GM23338 (cell line): ENCODE data around the gene ERC1. TPM values are rescaled to one million over a fixed set of nuclear protein-coding genes. Genes with fewer than 3 reads are reported as not detected.

Experiments used
- ATAC-seq: fragments of 200-7000 bp; cut with Tn5 transposase; 3 replicates; pipeline ENCODE4 v1.9.1; 2020
- DNase-seq: peaks from one replicate; pipeline ENCODE4 v3.0.0-alpha.2; 2015; ENCODE audit warnings: low spot score
- H2AFZ ChIP-seq: fragments of 200-600 bp; sonication (generic); 2 replicates; pipeline ENCODE4 v1.8.0; 2016; ENCODE audit warnings: antibody characterized with exemption, mild to moderate bottlenecking, moderate library complexity
- H3F3A ChIP-seq: fragments of 200-600 bp; sonication (generic); replicated peaks from 2 replicates; pipeline ENCODE4 v1.8.0; 2017; ENCODE audit warnings: antibody characterized with exemption, mixed run types, low read depth
- H3K27ac ChIP-seq: fragments of 200-600 bp; sonication (generic); 2 replicates; pipeline ENCODE4 v1.6.1; 2016; ENCODE audit warnings: low read depth
- H3K27me3 ChIP-seq: fragments of 200-600 bp; sonication (generic); 2 replicates; pipeline ENCODE4 v1.8.0; 2016; ENCODE audit warnings: mild to moderate bottlenecking, mixed run types, moderate library complexity; ENCODE audit not compliant: insufficient read depth
- H3K36me3 ChIP-seq: fragments of 200-600 bp; sonication (generic); 2 replicates; pipeline ENCODE4 v1.8.0; 2016; ENCODE audit warnings: mild to moderate bottlenecking; ENCODE audit not compliant: insufficient read depth
- H3K4me1 ChIP-seq: fragments of 200-600 bp; sonication (generic); 2 replicates; pipeline ENCODE4 v1.8.0; 2016; ENCODE audit warnings: mild to moderate bottlenecking, moderate library complexity; ENCODE audit not compliant: insufficient read depth
- H3K4me2 ChIP-seq: fragments of 200-600 bp; sonication (generic); 2 replicates; pipeline ENCODE4 v1.7.1; 2017; ENCODE audit warnings: mixed run types
- H3K4me3 ChIP-seq: fragments of 200-600 bp; sonication (generic); 2 replicates; pipeline ENCODE4 v1.6.1; 2016; ENCODE audit warnings: mixed run types
- H3K79me2 ChIP-seq: fragments of 200-600 bp; sonication (generic); replicated peaks from 2 replicates; pipeline ENCODE4 v1.8.0; 2017; ENCODE audit warnings: mild to moderate bottlenecking; ENCODE audit not compliant: insufficient read depth
- H3K9me2 ChIP-seq: fragments of 200-600 bp; sonication (generic); 2 replicates; pipeline ENCODE4 v1.8.0; 2017; ENCODE audit not compliant: insufficient read depth
- H4K20me1 ChIP-seq: fragments of 200-600 bp; sonication (generic); replicated peaks from 2 replicates; pipeline ENCODE4 v1.8.0; 2017; ENCODE audit warnings: mild to moderate bottlenecking; ENCODE audit not compliant: insufficient read depth
- H3K27ac Mint-ChIP-seq: 2 replicates; pipeline ENCODE4 v1.8.0; 2020; ENCODE audit warnings: inconsistent platforms, mild to moderate bottlenecking, moderate library complexity, mixed read lengths
- H3K27me3 Mint-ChIP-seq: 3 replicates; pipeline ENCODE4 v1.8.0; 2022; ENCODE audit warnings: low read depth, mild to moderate bottlenecking, moderate library complexity, mixed read lengths, inconsistent platforms; ENCODE audit not compliant: insufficient read depth, poor library complexity
- H3K36me3 Mint-ChIP-seq: 3 replicates; pipeline ENCODE4 v1.8.0; 2021; ENCODE audit warnings: low read depth, mild to moderate bottlenecking, inconsistent platforms, moderate library complexity, mixed read lengths
- H3K4me1 Mint-ChIP-seq: 3 replicates; pipeline ENCODE4 v1.8.0; 2020; ENCODE audit warnings: mild to moderate bottlenecking, inconsistent platforms, mixed read lengths
- H3K4me3 Mint-ChIP-seq: 3 replicates; pipeline ENCODE4 v1.8.0; 2021; ENCODE audit warnings: moderate library complexity, mild to moderate bottlenecking, inconsistent platforms, mixed read lengths
- H3K9me3 Mint-ChIP-seq: 3 replicates; pipeline ENCODE4 v1.8.0; 2020; ENCODE audit warnings: moderate library complexity, mild to moderate bottlenecking, inconsistent platforms, mixed read lengths
- CREB1 ChIP-seq: fragments of 250-450 bp; sonication (Bioruptor Pico); IDR thresholded peaks from 2 replicates; pipeline ENCODE4 v1.5.0; 2020; ENCODE audit warnings: low read depth, mild to moderate bottlenecking, moderate library complexity
- ETS1 ChIP-seq: IDR thresholded peaks from 2 replicates; pipeline ENCODE4 v1.6.1; 2016; ENCODE audit warnings: antibody characterized with exemption
- EZH2 ChIP-seq: fragments of 200-600 bp; sonication (generic); IDR thresholded peaks from one replicate; pipeline ENCODE4 v1.8.0; 2017; ENCODE audit warnings: antibody characterized with exemption, mild to moderate bottlenecking, low read depth; ENCODE audit not compliant: unreplicated experiment
- EZH2phosphoT487 ChIP-seq: fragments of 200-600 bp; sonication (generic); IDR thresholded peaks from one replicate; pipeline ENCODE4 v1.8.1; 2018; ENCODE audit warnings: antibody characterized with exemption; ENCODE audit not compliant: unreplicated experiment
- JUNB ChIP-seq: IDR thresholded peaks from one replicate; pipeline ENCODE4 v1.6.1; 2016; ENCODE audit warnings: antibody characterized with exemption; ENCODE audit not compliant: unreplicated experiment
- NANOG ChIP-seq: IDR thresholded peaks from 2 replicates; pipeline ENCODE4 v1.6.1; 2016; ENCODE audit warnings: antibody characterized with exemption, borderline replicate concordance
- POLR2AphosphoS5 ChIP-seq: IDR thresholded peaks from 2 replicates; pipeline ENCODE4 v1.6.1; 2016; ENCODE audit warnings: antibody characterized with exemption, low read depth
- REST ChIP-seq: IDR thresholded peaks from one replicate; pipeline ENCODE4 v1.6.1; 2018; ENCODE audit warnings: antibody characterized with exemption; ENCODE audit not compliant: unreplicated experiment
- STAT1 ChIP-seq: IDR thresholded peaks from one replicate; pipeline ENCODE4 v1.6.1; 2016; ENCODE audit warnings: antibody characterized with exemption; ENCODE audit not compliant: unreplicated experiment
- ZNF114 ChIP-seq: fragments of 250-450 bp; sonication (Bioruptor Pico); IDR thresholded peaks from 2 replicates; pipeline ENCODE4 v1.5.0; 2020; ENCODE audit warnings: mild to moderate bottlenecking, moderate library complexity
- ZNF331 ChIP-seq: fragments of 250-450 bp; sonication (Bioruptor Pico); IDR thresholded peaks from 2 replicates; pipeline ENCODE4 v1.5.0; 2020; ENCODE audit warnings: low read depth, mild to moderate bottlenecking, moderate library complexity
- polyA plus RNA-seq: library from polyadenylated mRNA; unstranded; fragments of >200 nt; fragmentation: Nextera tagmentation; extraction: Ambion mirVana; gene quantifications from 2 replicates; pipeline ENCODE4 v1.2.1, GENCODE V29; 2016
- total RNA-seq: library from RNA; depleted of rRNA; stranded (reverse); fragments of >200 nt; shearing (Covaris generic); gene quantifications from 2 replicates; pipeline ENCODE4 v1.2.3, GENCODE V29; 2014
- TF ChIP-seq, protein P1 (sequence below), 2 experiments: fragments of 200-600 bp in 1 of 2; sonication (generic) in 1 of 2; conservative IDR thresholded peaks; 2 replicates each; pipeline versions ENCODE4 v1.5.1 to v1.6.1; 2016 to 2017; ENCODE audit warnings: antibody characterized with exemption in 2 of 2, low read depth in 2 of 2, mild to moderate bottlenecking in 2 of 2, moderate library complexity in 1 of 2
- TF ChIP-seq, protein P2 (sequence below): fragments of 250-450 bp; sonication (Bioruptor Pico); IDR thresholded peaks from 2 replicates; pipeline ENCODE4 v1.5.0; 2020; ENCODE audit warnings: mild to moderate bottlenecking, moderate library complexity

The ERC1 gene
- total and polyA plus RNA-seq, 2 experiments from 2014 or later, result 28.1 to 35.3 TPM

GRCh38 chr12:1383758-1384157 lies 392.7 kb downstream of the ERC1 start:
- no peak for TF ChIP-seq ZNF331 (CRISPR knock-in tag)
- TF ChIP-seq ETS1, result no peak
- TF ChIP-seq JUNB, result no peak
- no peak for TF ChIP-seq NANOG
- no peak for TF ChIP-seq ZNF114
- no peak for TF ChIP-seq POLR2AphosphoS5
- no peak for TF ChIP-seq EZH2
- TF ChIP-seq, protein P1, sequence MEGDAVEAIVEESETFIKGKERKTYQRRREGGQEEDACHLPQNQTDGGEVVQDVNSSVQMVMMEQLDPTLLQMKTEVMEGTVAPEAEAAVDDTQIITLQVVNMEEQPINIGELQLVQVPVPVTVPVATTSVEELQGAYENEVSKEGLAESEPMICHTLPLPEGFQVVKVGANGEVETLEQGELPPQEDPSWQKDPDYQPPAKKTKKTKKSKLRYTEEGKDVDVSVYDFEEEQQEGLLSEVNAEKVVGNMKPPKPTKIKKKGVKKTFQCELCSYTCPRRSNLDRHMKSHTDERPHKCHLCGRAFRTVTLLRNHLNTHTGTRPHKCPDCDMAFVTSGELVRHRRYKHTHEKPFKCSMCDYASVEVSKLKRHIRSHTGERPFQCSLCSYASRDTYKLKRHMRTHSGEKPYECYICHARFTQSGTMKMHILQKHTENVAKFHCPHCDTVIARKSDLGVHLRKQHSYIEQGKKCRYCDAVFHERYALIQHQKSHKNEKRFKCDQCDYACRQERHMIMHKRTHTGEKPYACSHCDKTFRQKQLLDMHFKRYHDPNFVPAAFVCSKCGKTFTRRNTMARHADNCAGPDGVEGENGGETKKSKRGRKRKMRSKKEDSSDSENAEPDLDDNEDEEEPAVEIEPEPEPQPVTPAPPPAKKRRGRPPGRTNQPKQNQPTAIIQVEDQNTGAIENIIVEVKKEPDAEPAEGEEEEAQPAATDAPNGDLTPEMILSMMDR (conservative IDR thresholded peaks at IDR 0.05; ENCODE audit: low read depth in 2 of 2), result no peak
- TF ChIP-seq EZH2phosphoT487, result no peak
- TF ChIP-seq STAT1, result no peak
- no peak for TF ChIP-seq REST
- TF ChIP-seq CREB1 (CRISPR knock-in tag), result no peak
- TF ChIP-seq, protein P2, sequence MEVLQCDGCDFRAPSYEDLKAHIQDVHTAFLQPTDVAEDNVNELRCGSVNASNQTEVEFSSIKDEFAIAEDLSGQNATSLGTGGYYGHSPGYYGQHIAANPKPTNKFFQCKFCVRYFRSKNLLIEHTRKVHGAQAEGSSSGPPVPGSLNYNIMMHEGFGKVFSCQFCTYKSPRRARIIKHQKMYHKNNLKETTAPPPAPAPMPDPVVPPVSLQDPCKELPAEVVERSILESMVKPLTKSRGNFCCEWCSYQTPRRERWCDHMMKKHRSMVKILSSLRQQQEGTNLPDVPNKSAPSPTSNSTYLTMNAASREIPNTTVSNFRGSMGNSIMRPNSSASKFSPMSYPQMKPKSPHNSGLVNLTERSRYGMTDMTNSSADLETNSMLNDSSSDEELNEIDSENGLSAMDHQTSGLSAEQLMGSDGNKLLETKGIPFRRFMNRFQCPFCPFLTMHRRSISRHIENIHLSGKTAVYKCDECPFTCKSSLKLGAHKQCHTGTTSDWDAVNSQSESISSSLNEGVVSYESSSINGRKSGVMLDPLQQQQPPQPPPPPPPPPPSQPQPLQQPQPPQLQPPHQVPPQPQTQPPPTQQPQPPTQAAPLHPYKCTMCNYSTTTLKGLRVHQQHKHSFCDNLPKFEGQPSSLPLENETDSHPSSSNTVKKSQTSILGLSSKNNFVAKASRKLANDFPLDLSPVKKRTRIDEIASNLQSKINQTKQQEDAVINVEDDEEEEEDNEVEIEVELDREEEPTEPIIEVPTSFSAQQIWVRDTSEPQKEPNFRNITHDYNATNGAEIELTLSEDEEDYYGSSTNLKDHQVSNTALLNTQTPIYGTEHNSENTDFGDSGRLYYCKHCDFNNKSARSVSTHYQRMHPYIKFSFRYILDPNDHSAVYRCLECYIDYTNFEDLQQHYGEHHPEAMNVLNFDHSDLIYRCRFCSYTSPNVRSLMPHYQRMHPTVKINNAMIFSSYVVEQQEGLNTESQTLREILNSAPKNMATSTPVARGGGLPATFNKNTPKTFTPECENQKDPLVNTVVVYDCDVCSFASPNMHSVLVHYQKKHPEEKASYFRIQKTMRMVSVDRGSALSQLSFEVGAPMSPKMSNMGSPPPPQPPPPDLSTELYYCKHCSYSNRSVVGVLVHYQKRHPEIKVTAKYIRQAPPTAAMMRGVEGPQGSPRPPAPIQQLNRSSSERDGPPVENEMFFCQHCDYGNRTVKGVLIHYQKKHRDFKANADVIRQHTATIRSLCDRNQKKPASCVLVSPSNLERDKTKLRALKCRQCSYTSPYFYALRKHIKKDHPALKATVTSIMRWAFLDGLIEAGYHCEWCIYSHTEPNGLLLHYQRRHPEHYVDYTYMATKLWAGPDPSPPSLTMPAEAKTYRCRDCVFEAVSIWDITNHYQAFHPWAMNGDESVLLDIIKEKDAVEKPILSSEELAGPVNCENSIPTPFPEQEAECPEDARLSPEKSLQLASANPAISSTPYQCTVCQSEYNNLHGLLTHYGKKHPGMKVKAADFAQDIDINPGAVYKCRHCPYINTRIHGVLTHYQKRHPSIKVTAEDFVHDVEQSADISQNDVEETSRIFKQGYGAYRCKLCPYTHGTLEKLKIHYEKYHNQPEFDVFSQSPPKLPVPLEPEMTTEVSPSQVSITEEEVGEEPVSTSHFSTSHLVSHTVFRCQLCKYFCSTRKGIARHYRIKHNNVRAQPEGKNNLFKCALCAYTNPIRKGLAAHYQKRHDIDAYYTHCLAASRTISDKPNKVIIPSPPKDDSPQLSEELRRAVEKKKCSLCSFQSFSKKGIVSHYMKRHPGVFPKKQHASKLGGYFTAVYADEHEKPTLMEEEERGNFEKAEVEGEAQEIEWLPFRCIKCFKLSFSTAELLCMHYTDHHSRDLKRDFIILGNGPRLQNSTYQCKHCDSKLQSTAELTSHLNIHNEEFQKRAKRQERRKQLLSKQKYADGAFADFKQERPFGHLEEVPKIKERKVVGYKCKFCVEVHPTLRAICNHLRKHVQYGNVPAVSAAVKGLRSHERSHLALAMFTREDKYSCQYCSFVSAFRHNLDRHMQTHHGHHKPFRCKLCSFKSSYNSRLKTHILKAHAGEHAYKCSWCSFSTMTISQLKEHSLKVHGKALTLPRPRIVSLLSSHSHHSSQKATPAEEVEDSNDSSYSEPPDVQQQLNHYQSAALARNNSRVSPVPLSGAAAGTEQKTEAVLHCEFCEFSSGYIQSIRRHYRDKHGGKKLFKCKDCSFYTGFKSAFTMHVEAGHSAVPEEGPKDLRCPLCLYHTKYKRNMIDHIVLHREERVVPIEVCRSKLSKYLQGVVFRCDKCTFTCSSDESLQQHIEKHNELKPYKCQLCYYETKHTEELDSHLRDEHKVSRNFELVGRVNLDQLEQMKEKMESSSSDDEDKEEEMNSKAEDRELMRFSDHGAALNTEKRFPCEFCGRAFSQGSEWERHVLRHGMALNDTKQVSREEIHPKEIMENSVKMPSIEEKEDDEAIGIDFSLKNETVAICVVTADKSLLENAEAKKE, result no peak
- no peaks in the 10 kb centered on the region for H4K20me1 ChIP-seq
- Mint-ChIP-seq H3K36me3 (peaks cover 22% of the 10 kb centered on the region), H3K27ac (no peak overlapping the region), H3K27me3 (no peaks in the 10 kb centered on the region), H3K4me1 (peaks cover 17% of the 10 kb centered on the region), H3K9me3 (peaks cover 19% of the 10 kb centered on the region), H3K4me3 (no peak overlapping the region)
- no peak overlapping the region for H3K4me2 ChIP-seq
- H2AFZ ChIP-seq, result no peak overlapping the region
- H3K36me3 ChIP-seq, result no peaks in the 10 kb centered on the region
- H3K4me1 ChIP-seq, result peaks cover 4% of the 10 kb centered on the region; the same call in 1 of the 2 replicates
- no peaks in the 10 kb centered on the region for H3K79me2 ChIP-seq
- H3K4me3 ChIP-seq, result no peak overlapping the region
- no peaks in the 10 kb centered on the region for H3F3A ChIP-seq
- ATAC-seq, result no peak
- no peaks in the 10 kb centered on the region for H3K27me3 ChIP-seq
- DNase-seq, result no peak
- H3K9me2 ChIP-seq, result no peaks in the 10 kb centered on the region; the same call in 1 of the 2 replicates
- no peak overlapping the region for H3K27ac ChIP-seq
